Liver (tissue), 9 donors: ENCODE results near the gene TAF4. TPM values are rescaled to one million over a fixed set of nuclear protein-coding genes. Genes with fewer than 3 reads are reported as not detected.

ENCODE experiments used
- DNase-seq: peaks from one replicate; pipeline ENCODE4 v3.0.0-alpha.2; 2017; ENCODE audit warnings: low spot score
- H3K27ac ChIP-seq, 2 donors: one replicate each; pipeline ENCODE4 v1.7.0; 2013; ENCODE audit warnings: inconsistent platforms in 2 of 2, low read length in 2 of 2, control low read depth in 1 of 2, low read depth in 1 of 2, mild to moderate bottlenecking in 1 of 2
- H3K27me3 ChIP-seq, 4 donors: one replicate each; pipeline versions ENCODE4 v1.6.1 to v1.7.0; 2013; ENCODE audit warnings: low read length in 3 of 4, inconsistent platforms in 1 of 4, mild to moderate bottlenecking in 1 of 4, moderate library complexity in 1 of 4; ENCODE audit not compliant: control insufficient read depth in 4 of 4, insufficient read depth in 4 of 4
- H3K36me3 ChIP-seq, 4 donors: one replicate each; pipeline versions ENCODE4 v1.6.1 to v1.7.0; 2013; ENCODE audit warnings: low read length in 3 of 4, mild to moderate bottlenecking in 3 of 4, low read depth in 1 of 4, moderate library complexity in 1 of 4; ENCODE audit not compliant: control insufficient read depth in 4 of 4, insufficient read depth in 3 of 4
- H3K4me1 ChIP-seq, 4 donors: one replicate each; pipeline versions ENCODE4 v1.6.1 to v1.7.0; 2013; ENCODE audit warnings: low read length in 3 of 4, mild to moderate bottlenecking in 3 of 4, moderate library complexity in 1 of 4; ENCODE audit not compliant: control insufficient read depth in 4 of 4, insufficient read depth in 4 of 4
- H3K4me3 ChIP-seq, 3 donors: one replicate each; pipeline versions ENCODE4 v1.6.1 to v1.7.0; 2013; ENCODE audit warnings: low read length in 3 of 3, control low read depth in 1 of 3, low read depth in 1 of 3, mild to moderate bottlenecking in 1 of 3
- H3K9ac ChIP-seq, 2 donors: one replicate each; pipeline ENCODE4 v1.7.0; 2013; ENCODE audit warnings: low read length in 2 of 2, mild to moderate bottlenecking in 2 of 2, moderate library complexity in 2 of 2, control low read depth in 1 of 2, low read depth in 1 of 2
- H3K9me3 ChIP-seq, 4 donors: one replicate each; pipeline versions ENCODE4 v1.6.1 to v1.7.0; 2013; ENCODE audit warnings: low read length in 3 of 4; ENCODE audit not compliant: control insufficient read depth in 4 of 4
- EGR1 ChIP-seq, 2 donors: IDR thresholded peaks; 2 replicates each; pipeline ENCODE4 v1.6.1; 2016 to 2018; ENCODE audit warnings: antibody characterized with exemption in 2 of 2, low read depth in 2 of 2
- FOXA2 ChIP-seq: IDR thresholded peaks from 2 replicates; pipeline ENCODE4 v1.6.1; 2016; ENCODE audit warnings: antibody characterized with exemption
- GABPA ChIP-seq, 2 donors: IDR thresholded peaks in 1 of 2; conservative IDR thresholded peaks in 1 of 2; 2 replicates each; pipeline ENCODE4 v1.6.1; 2016; ENCODE audit warnings: antibody characterized with exemption in 2 of 2, mild to moderate bottlenecking in 1 of 2, moderate library complexity in 1 of 2
- HNF4A ChIP-seq, 2 donors: conservative IDR thresholded peaks; 2 replicates each; pipeline ENCODE4 v1.6.1; 2016; ENCODE audit warnings: antibody characterized with exemption in 2 of 2, mild to moderate bottlenecking in 2 of 2
- HNF4G ChIP-seq: IDR thresholded peaks from 2 replicates; pipeline ENCODE4 v1.6.1; 2016; ENCODE audit warnings: antibody characterized with exemption
- MAX ChIP-seq: IDR thresholded peaks from 2 replicates; pipeline ENCODE4 v1.6.1; 2016; ENCODE audit warnings: antibody characterized with exemption
- NR2F2 ChIP-seq: IDR thresholded peaks from 2 replicates; pipeline ENCODE4 v1.6.1; 2016; ENCODE audit warnings: antibody characterized with exemption
- RAD21 ChIP-seq, 2 donors: IDR thresholded peaks; 2 replicates each; pipeline ENCODE4 v1.6.1; 2016; ENCODE audit warnings: antibody characterized with exemption in 2 of 2, mild to moderate bottlenecking in 2 of 2
- RXRA ChIP-seq, 2 donors: IDR thresholded peaks; 2 replicates each; pipeline ENCODE4 v1.6.1; 2017 to 2018; ENCODE audit warnings: antibody characterized with exemption in 2 of 2, mild to moderate bottlenecking in 1 of 2
- TAF1 ChIP-seq: conservative IDR thresholded peaks from 2 replicates; pipeline ENCODE4 v1.6.1; 2016; ENCODE audit warnings: antibody characterized with exemption, mild to moderate bottlenecking
- ZBTB33 ChIP-seq: IDR thresholded peaks from 2 replicates; pipeline ENCODE4 v1.6.1; 2016; ENCODE audit warnings: antibody characterized with exemption
- WGBS: extraction: QIAGEN DNeasy Blood & Tissue Kit; methylation state at CpG from one replicate; pipeline ENCODE4 v1.1.7; 2013; 5-methylcytosine and 5-hydroxymethylcytosine counted together
- polyA plus RNA-seq, 2 donors: library from polyadenylated mRNA; stranded (reverse) in 1 of 2; unstranded in 1 of 2; fragments of 200-250 nt in 1 of 2; fragments of >200 nt in 1 of 2; fragmentation: Nextera tagmentation in 1 of 2; extraction: Ambion mirVana in 1 of 2; gene quantifications; one replicate each; pipeline versions ENCODE4 v1.2.1 to v1.2.3, GENCODE V29; 2013 to 2015
- total RNA-seq, 2 donors: library from RNA; depleted of rRNA; stranded (reverse); fragments of >200 nt; gene quantifications; one replicate each; pipeline ENCODE4 v1.2.3, GENCODE V29; 2014
- TF ChIP-seq, protein P1 (sequence below): IDR thresholded peaks from 2 replicates; pipeline ENCODE4 v1.6.1; 2016; ENCODE audit warnings: antibody characterized with exemption
- TF ChIP-seq, protein P2 (sequence below): fragments of 150-350 bp; IDR thresholded peaks from 2 replicates; pipeline ENCODE4 v1.5.1; 2017; ENCODE audit warnings: improper control_type of control experiment, low read depth, low read length; ENCODE audit not compliant: missing input control
- donor health status: healthy.
- donor health status: healthy.
- donor health status: healthy.
- donor health status: healthy.
- donor health status: healthy.

The TAF4 gene
- total and polyA plus RNA-seq, 4 donors = 2.0 to 11.8 (median 5.6) TPM

GRCh38 chr20:61937963-61938838, 127.5 kb downstream of the TAF4 start:
- Histone ChIP-seq H3K27ac (no peak overlapping the region), H3K27me3 (no peaks in the 10 kb centered on the region), H3K4me1 (no peaks in the 10 kb centered on the region), H3K36me3 (no peaks in the 10 kb centered on the region), H3K9ac (no peak overlapping the region), H3K4me3 (no peak overlapping the region), H3K9me3 (no peaks in the 10 kb centered on the region)
- TF ChIP-seq NR2F2 (no peak), MAX (no peak), EGR1 (IDR thresholded peaks at IDR 0.05; ENCODE audit: low read depth in 2 of 2) (no peak), GABPA (IDR thresholded peaks at IDR 0.05 in 1 of 2, conservative IDR thresholded peaks at IDR 0.05 in 1 of 2) (no peak), FOXA2 (no peak)
- TF ChIP-seq, protein P1, sequence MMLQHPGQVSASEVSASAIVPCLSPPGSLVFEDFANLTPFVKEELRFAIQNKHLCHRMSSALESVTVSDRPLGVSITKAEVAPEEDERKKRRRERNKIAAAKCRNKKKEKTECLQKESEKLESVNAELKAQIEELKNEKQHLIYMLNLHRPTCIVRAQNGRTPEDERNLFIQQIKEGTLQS = no peak
- TF ChIP-seq, protein P2, sequence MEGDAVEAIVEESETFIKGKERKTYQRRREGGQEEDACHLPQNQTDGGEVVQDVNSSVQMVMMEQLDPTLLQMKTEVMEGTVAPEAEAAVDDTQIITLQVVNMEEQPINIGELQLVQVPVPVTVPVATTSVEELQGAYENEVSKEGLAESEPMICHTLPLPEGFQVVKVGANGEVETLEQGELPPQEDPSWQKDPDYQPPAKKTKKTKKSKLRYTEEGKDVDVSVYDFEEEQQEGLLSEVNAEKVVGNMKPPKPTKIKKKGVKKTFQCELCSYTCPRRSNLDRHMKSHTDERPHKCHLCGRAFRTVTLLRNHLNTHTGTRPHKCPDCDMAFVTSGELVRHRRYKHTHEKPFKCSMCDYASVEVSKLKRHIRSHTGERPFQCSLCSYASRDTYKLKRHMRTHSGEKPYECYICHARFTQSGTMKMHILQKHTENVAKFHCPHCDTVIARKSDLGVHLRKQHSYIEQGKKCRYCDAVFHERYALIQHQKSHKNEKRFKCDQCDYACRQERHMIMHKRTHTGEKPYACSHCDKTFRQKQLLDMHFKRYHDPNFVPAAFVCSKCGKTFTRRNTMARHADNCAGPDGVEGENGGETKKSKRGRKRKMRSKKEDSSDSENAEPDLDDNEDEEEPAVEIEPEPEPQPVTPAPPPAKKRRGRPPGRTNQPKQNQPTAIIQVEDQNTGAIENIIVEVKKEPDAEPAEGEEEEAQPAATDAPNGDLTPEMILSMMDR = no peak
- DNase-seq = no peak
- WGBS = 79% methylated on average over 31 of the region's 31 CpGs

DNA sequence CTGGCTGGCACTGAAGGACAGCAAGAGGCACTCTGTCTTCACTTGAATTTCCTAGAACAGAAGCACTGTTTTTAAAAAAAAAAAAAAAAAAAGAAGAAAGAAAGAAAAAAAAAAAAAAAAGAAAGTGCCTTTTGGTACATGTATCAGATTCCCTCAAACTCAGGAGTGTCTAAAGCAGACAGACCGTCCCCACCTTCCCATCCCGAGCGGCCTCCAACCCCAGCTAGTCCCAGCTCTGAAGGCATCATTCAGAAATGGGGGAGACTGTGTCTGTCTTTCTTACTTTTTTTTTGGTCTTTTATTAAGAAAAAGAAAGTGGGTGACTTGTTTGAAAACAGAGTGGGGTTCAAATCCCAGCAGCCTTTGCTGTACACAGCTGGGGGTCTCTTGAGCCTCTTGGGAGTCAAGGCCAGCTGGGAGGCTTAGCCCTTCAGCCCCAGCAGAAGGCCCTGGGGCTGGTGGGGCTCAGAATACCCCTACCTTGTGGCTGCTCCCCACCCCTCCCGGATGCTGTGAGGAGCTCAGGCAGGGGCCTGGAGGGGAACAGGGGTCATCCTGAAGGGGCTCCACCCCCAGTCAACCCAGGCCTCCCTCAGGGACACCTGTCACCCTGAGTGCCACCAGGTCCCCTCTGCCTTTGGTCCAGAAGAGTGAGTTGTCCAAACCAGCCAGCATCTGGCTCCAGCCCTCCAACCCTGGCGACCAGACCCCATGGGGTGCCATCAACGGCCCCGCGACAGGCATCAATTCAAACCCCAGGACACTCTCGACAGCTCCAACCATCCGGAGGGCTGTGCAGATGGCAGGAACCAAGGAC, 128.3 kb downstream of the TAF4 start:
- Histone ChIP-seq H3K36me3 (no peaks in the 10 kb centered on the region), H3K4me1 (no peaks in the 10 kb centered on the region), H3K27ac (no peak overlapping the region), H3K9me3 (no peaks in the 10 kb centered on the region), H3K4me3 (no peak overlapping the region), H3K27me3 (no peaks in the 10 kb centered on the region), H3K9ac (no peak overlapping the region)
- no peak for DNase-seq
- TF ChIP-seq GABPA (IDR thresholded peaks at IDR 0.05 in 1 of 2, conservative IDR thresholded peaks at IDR 0.05 in 1 of 2) (no peak), ZBTB33 (no peak), RAD21 (IDR thresholded peaks at IDR 0.05) (no peak), TAF1 (no peak), NR2F2 (no peak), HNF4G (no peak), HNF4A (conservative IDR thresholded peaks at IDR 0.05) (no peak), RXRA (IDR thresholded peaks at IDR 0.05) (no peak)
- TF ChIP-seq, protein P2 = no peak
- TF ChIP-seq, protein P1 = no peak
- 69% methylated on average over 10 of the region's 10 CpGs for WGBS
